ENCODE data around the gene SIRPB2. TPM values are rescaled to one million over a fixed set of nuclear protein-coding genes. Genes with fewer than 3 reads are reported as not detected.

Gene SIRPB2
- total RNA-seq, 1 experiment from 2014 or later: not detected

- H3K27ac Mint-ChIP-seq: peak overlapping the region; percentile 61 to 94 (median 91); a peak in 6 of 7 replicates
Observed at GRCh38 chr20:1427457-1428054, 63.7 kb downstream of the SIRPB2 start.

More at GRCh38 chr20:1427457-1428054, 63.7 kb downstream of the SIRPB2 start:
- Histone ChIP-seq H3K9me3 (ENCODE audit: control insufficient read depth, low read depth, low read length) (no peaks in the 10 kb centered on the region), H3K23ac (ENCODE audit: insufficient read length, low read depth, low read length) (no peak overlapping the region), H3K4ac (ENCODE audit: low read depth, low read length) (no peak overlapping the region), H3K4me2 (ENCODE audit: insufficient read depth, insufficient read length, low read length) (peak overlapping the region; percentile 0), H3K23me2 (ENCODE audit: insufficient read length, low read depth, low read length, poor library complexity, severe bottlenecking) (no peaks in the 10 kb centered on the region), H2BK15ac (ENCODE audit: low read depth, low read length) (no peak overlapping the region), H3K56ac (ENCODE audit: insufficient read length, low read depth, low read length) (no peak overlapping the region), H3K79me1 (ENCODE audit: insufficient read depth, low read depth, low read length, poor library complexity, severe bottlenecking) (no peaks in the 10 kb centered on the region), H2BK20ac (ENCODE audit: low read depth, low read length, poor library complexity, severe bottlenecking) (no peak overlapping the region), H4K20me1 (ENCODE audit: control insufficient read depth, insufficient read depth, insufficient read length) (no peaks in the 10 kb centered on the region), H3K27me3 (ENCODE audit: insufficient read depth, low read length) (no peaks in the 10 kb centered on the region), H3K18ac (ENCODE audit: insufficient read length, low read depth, low read length) (no peak overlapping the region), H2BK120ac (ENCODE audit: low read depth, low read length, poor library complexity, severe bottlenecking) (no peak overlapping the region), H4K5ac (ENCODE audit: insufficient read length, low read depth, low read length) (no peak overlapping the region), H3K4me1 (ENCODE audit: insufficient read depth, low read length) (peaks cover 7% of the 10 kb centered on the region), H2AK5ac (ENCODE audit: insufficient read length, low read length) (no peak overlapping the region), H3T11ph (ENCODE audit: low read length) (no peak overlapping the region), H3K9ac (ENCODE audit: extremely low read depth, insufficient read length, low read length) (no peak overlapping the region), H3K14ac (ENCODE audit: insufficient read depth, low read length) (no peak overlapping the region), H2AFZ (ENCODE audit: low read length) (no peak overlapping the region), H3K27ac (ENCODE audit: insufficient read length, low read depth, low read length) (peak overlapping the region; percentile 35), H4K91ac (ENCODE audit: insufficient read length, low read depth, low read length) (no peak overlapping the region), H4K8ac (replicated peaks; ENCODE audit: insufficient read length, low read depth, low read length) (no peak overlapping the region), H2BK12ac (ENCODE audit: insufficient read length, low read depth, low read length) (no peak overlapping the region), H3K79me2 (ENCODE audit: insufficient read depth, low read length) (no peaks in the 10 kb centered on the region), H2BK5ac (ENCODE audit: insufficient read length, low read length) (no peak overlapping the region)
- Mint-ChIP-seq H3K27me3 (ENCODE audit: low read depth) (no peaks in the 10 kb centered on the region), H3K4me3 (peak overlapping the region in 1 of 2 experiments; percentile 36; a peak in 2 of 5 replicates), H3K9me3 (peaks cover 13 to 19% of the 10 kb centered on the region in 2 experiments), H3K4me1 (peaks cover 62 to 77% of the 10 kb centered on the region in 2 experiments), H3K36me3 (ENCODE audit: insufficient read depth in 1 of 3, low read depth in 3 of 3) (peaks cover under 1 to 14% (median 11%) of the 10 kb centered on the region in 3 experiments; a peak in 6 of 7 replicates)
- no CpG with 5 or more reads among the region's 3 CpGs for WGBS (ENCODE audit: extremely low coverage, insufficient read length, low lambda C conversion rate)
- DNase-seq: peak; percentile 76
- peak; percentile 45; the same call in 2 of the 3 replicates for TF ChIP-seq CTCF (conservative IDR thresholded peaks at IDR 0.05)
